Activated CD8-positive, alpha-beta T cell treated with anti-CD3 and anti-CD28 coated beads for 36 hours (primary cell): ENCODE results near the gene ZNF611. TPM values are rescaled to one million over a fixed set of nuclear protein-coding genes. Genes with fewer than 3 reads are reported as not detected.
A peak's percentile ranks its signal among the peaks of the same experiment; 100 is the strongest.
"Not testable (repeated sequence)": the region's sequence is repeated elsewhere in the genome, so short reads cannot be mapped to it uniquely, and the experiment has no call there.

Experiments used
- ATAC-seq: fragments of 200-7000 bp; cut with Tn5 transposase; one replicate; pipeline ENCODE4 v1.10.0; 2021; ENCODE audit warnings: mild to moderate bottlenecking, moderate library complexity
- CTCF ChIA-PET: fragments of 350-600 bp; sonication (Branson Sonifier 250); formaldehyde crosslinking; loops from one replicate; lab custom pipeline; 2021; ENCODE audit warnings: antibody characterized with exemption; lab: Charles Lee
- POLR2A ChIA-PET: fragments of 350-600 bp; sonication (Branson Sonifier 250); formaldehyde crosslinking; loops from one replicate; lab custom pipeline; 2021; ENCODE audit warnings: antibody characterized with exemption; lab: Charles Lee
- DNase-seq: peaks from one replicate; pipeline ENCODE4 v3.0.0-alpha.2; 2020
- H3K27ac Mint-ChIP-seq: one replicate; pipeline ENCODE4 v1.8.0; 2021; ENCODE audit warnings: mild to moderate bottlenecking, mixed read lengths
- H3K27me3 Mint-ChIP-seq: one replicate; pipeline ENCODE4 v1.8.0; 2021; ENCODE audit warnings: mixed read lengths
- H3K36me3 Mint-ChIP-seq: one replicate; pipeline ENCODE4 v1.8.0; 2021; ENCODE audit warnings: low read depth, mixed read lengths
- H3K4me1 Mint-ChIP-seq: one replicate; pipeline ENCODE4 v1.8.0; 2021; ENCODE audit warnings: low read depth, mixed read lengths
- H3K4me3 Mint-ChIP-seq: one replicate; pipeline ENCODE4 v1.8.0; 2021; ENCODE audit warnings: mild to moderate bottlenecking, moderate library complexity, mixed read lengths
- H3K9me3 Mint-ChIP-seq: one replicate; pipeline ENCODE4 v1.8.0; 2021; ENCODE audit warnings: mixed read lengths
- CTCF ChIP-seq: fragments of 200-600 bp; IDR thresholded peaks from one replicate; pipeline ENCODE4 v1.8.0; 2022; ENCODE audit warnings: antibody characterized with exemption, mild to moderate bottlenecking
- intact Hi-C: fragments of 100-400 bp; cut with micrococcal nuclease; formaldehyde crosslinking; loops from one replicate; pipeline ENCODE4 v1.10.0; 2022
- total RNA-seq, 2 experiments: library from RNA; stranded (reverse); gene quantifications; one replicate each; pipeline ENCODE4 v1.2.3, GENCODE V29; 2021

The ZNF611 gene
- total RNA-seq, 2 experiments from 2014 or later, result 18.4 to 20.9 TPM

DNA sequence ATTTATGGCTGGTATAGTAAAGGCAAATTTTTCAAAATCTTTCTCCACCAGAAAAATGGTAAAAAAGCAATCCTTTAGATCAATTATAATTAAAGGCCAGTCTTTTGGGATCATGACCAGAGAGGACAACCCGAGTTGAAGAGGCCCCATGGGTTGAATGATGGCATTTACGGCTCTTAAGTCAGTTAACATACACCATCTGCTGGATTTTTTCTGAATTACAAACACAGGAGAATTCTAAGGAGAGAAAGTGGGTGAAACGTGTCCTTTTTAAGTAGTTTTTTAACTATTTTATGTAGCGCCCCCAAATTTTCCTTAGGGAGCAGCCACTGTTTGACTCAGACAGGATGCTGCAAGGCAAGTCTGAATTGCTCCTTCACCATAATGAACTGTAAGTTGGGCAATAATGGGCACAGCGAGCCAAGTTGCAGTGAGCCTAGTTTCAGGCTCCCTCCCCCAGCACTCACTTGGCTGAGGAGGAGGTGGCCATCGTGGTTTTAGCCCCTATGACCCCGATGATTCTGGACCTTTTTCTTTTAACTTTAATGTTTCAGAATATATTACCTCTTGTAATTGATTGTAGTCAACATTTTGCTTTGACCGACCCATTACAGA, 13.6 kb upstream of the ZNF611 start:
- Mint-ChIP-seq H3K27ac (no peak overlapping the region), H3K27me3 (no peaks in the 10 kb centered on the region), H3K4me1 (peaks cover 8% of the 10 kb centered on the region), H3K4me3 (no peak overlapping the region), H3K9me3 (no peaks in the 10 kb centered on the region), H3K36me3 (no peaks in the 10 kb centered on the region)
- CTCF ChIA-PET, result no interaction called here
- intact Hi-C loops, result loop anchor here (5.0 to 10.0 kb wide), 2 partner anchors 406 to 504 kb away; no protein-coding TSS in a partner anchor
- DNase-seq (peak; percentile 14), ATAC-seq (peak; percentile 66)
- TF ChIP-seq CTCF, result peak; percentile 77
- POLR2A ChIA-PET, result no interaction called here

- intact Hi-C loops, result loop anchor here (5.0 to 10.0 kb wide), 2 partner anchors 404 to 501 kb away; no protein-coding TSS in a partner anchor
- CTCF ChIA-PET, result not testable (repeated sequence)
- ATAC-seq, result peak; percentile 34
These were observed 11.1 kb upstream of the ZNF611 start for GRCh38 chr19:52745919-52746318.

GRCh38 chr19:52743091-52743490, 8.2 kb upstream of the ZNF611 start:
- no peaks in the 10 kb centered on the region for H3K9me3 Mint-ChIP-seq
- H3K27me3 Mint-ChIP-seq, result no peaks in the 10 kb centered on the region
- TF ChIP-seq CTCF, result no peak
- ChIA-PET CTCF (no interaction called here), POLR2A (no interaction called here)
- no peak for DNase-seq
- H3K4me1 Mint-ChIP-seq, result peaks cover 23% of the 10 kb centered on the region
- intact Hi-C loops, result loop anchor here (10.0 kb wide), 1 partner anchor 498 kb away; no protein-coding TSS in a partner anchor
- no peak for ATAC-seq
- H3K27ac Mint-ChIP-seq, result no peak overlapping the region
- no peaks in the 10 kb centered on the region for H3K36me3 Mint-ChIP-seq
- H3K4me3 Mint-ChIP-seq, result no peak overlapping the region

More at GRCh38 chr19:52745919-52746318, 11.1 kb upstream of the ZNF611 start:
- DNase-seq, result peak; percentile 23
- H3K36me3 Mint-ChIP-seq, POLR2A ChIA-PET, H3K27ac Mint-ChIP-seq, H3K27me3 Mint-ChIP-seq, H3K4me3 Mint-ChIP-seq, H3K9me3 Mint-ChIP-seq: not testable (repeated sequence)
- H3K4me1 Mint-ChIP-seq, result peaks cover 23% of the 10 kb centered on the region

- intact Hi-C loops, result loop anchor here (10.0 kb wide), 1 partner anchor 498 kb away; no protein-coding TSS in a partner anchor
- Mint-ChIP-seq H3K27me3 (no peaks in the 10 kb centered on the region), H3K4me3 (no peak overlapping the region), H3K4me1 (peaks cover 23% of the 10 kb centered on the region), H3K36me3 (no peaks in the 10 kb centered on the region), H3K9me3 (no peaks in the 10 kb centered on the region), H3K27ac (no peak overlapping the region)
- peak; percentile 53 for ATAC-seq
- ChIA-PET CTCF (no interaction called here), POLR2A (no interaction called here)
- TF ChIP-seq CTCF, result no peak
- no peak for DNase-seq
These were observed 7.7 kb upstream of the ZNF611 start for GRCh38 chr19:52742516-52742915.

- Mint-ChIP-seq H3K27ac (peak overlapping the region; percentile 53), H3K4me1 (peaks cover 23% of the 10 kb centered on the region), H3K9me3 (no peaks in the 10 kb centered on the region), H3K27me3 (no peaks in the 10 kb centered on the region), H3K36me3 (no peaks in the 10 kb centered on the region), H3K4me3 (no peak overlapping the region)
- DNase-seq, result no peak
- ChIA-PET POLR2A (no interaction called here), CTCF (no interaction called here)
- ATAC-seq, result no peak
- intact Hi-C loops, result loop anchor here (10.0 kb wide), 1 partner anchor 497 kb away; no protein-coding TSS in a partner anchor
- no peak for TF ChIP-seq CTCF
These were observed 7.2 kb upstream of the ZNF611 start for GRCh38 chr19:52741951-52742485.

GRCh38 chr19:52741371-52741770, 6.5 kb upstream of the ZNF611 start:
- peak overlapping the region; percentile 53 for H3K27ac Mint-ChIP-seq
- H3K4me1 Mint-ChIP-seq, result peaks cover 23% of the 10 kb centered on the region
- H3K36me3 Mint-ChIP-seq, DNase-seq, H3K27me3 Mint-ChIP-seq, H3K9me3 Mint-ChIP-seq, POLR2A ChIA-PET, ATAC-seq, CTCF ChIA-PET, H3K4me3 Mint-ChIP-seq: not testable (repeated sequence)
- intact Hi-C loops, result loop anchor here (10.0 kb wide), 1 partner anchor 497 kb away; no protein-coding TSS in a partner anchor
